ENCODE data around the gene ADAMTSL5.

The ADAMTSL5 gene

DNA sequence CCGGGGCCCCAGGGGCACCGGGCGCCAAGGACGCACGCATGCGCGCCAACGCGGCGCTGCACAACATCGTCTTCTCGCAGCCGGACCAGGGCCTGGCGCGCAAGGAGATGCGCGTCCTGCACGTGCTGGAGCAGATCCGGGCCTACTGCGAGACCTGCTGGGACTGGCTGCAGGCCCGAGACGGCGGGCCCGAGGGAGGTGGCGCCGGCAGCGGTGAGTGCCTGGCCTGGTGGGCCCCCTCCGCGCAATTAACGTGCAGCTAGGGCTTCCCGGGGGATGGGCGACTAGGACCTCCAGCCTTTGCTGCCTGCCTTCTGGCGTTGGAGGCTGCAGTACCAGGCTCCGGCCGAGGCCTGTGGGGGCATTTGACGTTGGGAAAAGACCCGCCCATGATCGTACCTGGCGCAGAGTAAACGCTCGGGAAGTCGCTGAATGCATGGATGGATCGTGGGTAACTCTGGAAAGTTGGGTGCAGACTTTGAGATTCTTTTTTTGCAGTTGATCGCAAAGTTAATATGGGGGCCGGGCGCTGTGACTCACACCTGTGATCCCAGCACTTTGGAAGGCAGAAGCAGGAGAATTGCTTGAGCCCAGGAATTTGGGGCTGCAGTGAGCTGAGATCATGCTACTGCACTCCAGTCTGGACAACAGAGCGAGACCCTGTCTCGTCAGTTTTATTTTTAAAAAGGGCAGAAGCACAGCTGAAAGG, 55.6 kb downstream of the ADAMTSL5 start:
- no peak for TF ChIP-seq ZNF274 (IDR thresholded peaks at IDR 0.05; ENCODE audit: low read depth, low read length)
- H3K4me3 ChIP-seq (ENCODE audit: low read length) = no peak overlapping the region

DNA sequence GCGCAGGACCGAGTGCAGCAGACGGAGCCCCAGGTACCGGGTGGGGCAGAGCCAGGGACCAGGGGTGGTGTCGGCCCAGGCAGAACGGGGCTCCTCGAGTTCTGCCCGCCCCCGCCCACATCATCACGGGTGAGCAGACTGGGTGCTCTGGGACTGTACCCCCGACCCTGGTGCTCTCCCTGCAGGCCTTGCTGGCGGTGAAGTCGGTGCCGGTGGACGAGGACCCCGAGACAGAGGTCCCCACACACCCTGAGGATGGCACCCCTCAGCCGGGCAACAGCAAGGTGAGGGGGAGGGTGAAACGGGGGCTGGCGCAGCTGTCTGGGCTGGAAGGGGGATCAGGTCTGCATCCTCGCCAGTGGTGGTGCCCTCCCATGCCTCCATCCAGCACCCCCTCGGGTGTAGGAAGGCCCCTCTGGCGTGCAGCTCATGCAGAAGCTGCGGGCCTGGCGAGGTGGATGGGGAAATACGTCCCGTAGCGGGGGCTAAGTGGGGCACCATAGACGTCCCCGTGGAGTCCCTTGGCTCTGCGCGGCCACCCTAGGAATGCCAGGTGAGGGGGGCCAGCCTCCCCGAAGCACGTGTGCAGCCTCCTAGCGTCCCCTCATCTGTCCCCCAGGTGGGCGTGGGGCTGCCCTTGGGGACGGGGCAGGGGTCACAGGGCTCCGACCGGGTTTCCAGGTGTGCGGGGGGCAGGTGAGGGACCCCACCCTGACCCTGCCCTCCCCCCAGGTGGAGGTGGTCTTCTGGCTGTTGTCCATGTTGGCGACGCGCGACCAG, 56.5 kb downstream of the ADAMTSL5 start:
- TF ChIP-seq ZNF274 (IDR thresholded peaks at IDR 0.05; ENCODE audit: low read depth, low read length) = no peak
- H3K4me3 ChIP-seq (ENCODE audit: low read length) = no peak overlapping the region

DNA sequence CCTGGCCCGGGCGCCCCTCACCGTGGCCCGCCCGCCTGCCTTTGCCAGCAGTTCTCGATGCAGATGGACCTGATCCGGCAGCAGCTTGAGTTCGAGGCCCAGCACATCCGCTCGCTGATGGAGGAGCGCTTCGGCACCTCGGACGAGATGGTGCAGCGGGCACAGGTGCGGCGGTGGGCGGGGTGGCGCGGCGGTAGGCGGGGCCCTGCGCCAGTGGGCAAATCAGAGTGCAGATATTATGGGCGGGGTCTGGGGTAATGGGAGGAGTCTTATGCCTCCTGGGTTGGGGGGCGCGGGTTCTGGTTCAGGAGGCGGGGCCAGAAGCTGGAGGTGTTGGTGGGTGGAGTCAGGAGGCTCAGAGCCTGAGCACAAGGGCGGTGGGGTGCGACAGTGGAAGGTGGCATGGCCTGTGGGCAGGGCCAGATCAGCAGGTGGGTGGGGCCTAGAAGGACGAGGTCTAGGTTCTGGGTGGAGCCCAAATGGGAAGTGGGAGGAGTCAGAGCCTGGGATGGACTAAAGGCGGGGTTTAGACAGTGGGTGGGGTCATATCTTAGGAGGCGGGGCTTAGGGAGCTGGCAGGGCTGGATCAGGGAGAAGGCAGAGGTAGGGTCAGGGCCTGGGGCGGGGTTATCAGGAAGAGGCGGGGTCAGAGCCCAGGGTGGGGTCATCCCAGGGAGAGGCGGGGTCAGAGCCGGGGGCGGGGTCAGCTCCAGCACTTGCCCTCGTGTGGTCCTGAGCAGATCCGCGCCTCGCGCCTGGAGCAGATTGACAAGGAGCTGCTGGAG, 57.3 kb downstream of the ADAMTSL5 start:
- H3K4me3 ChIP-seq (ENCODE audit: low read length) = no peak overlapping the region
- no peak for TF ChIP-seq ZNF274 (IDR thresholded peaks at IDR 0.05; ENCODE audit: low read depth, low read length)

All from GM08714 (cell line).